ENCODE measurements around the gene VCL. TPM values are rescaled to one million over a fixed set of nuclear protein-coding genes. Genes with fewer than 3 reads are reported as not detected.
A peak's percentile ranks its signal among the peaks of the same experiment; 100 is the strongest.

The VCL gene
- total RNA-seq, 4 donors from 2014 or later, result 96.1 to 133 (median 120) TPM

DNA sequence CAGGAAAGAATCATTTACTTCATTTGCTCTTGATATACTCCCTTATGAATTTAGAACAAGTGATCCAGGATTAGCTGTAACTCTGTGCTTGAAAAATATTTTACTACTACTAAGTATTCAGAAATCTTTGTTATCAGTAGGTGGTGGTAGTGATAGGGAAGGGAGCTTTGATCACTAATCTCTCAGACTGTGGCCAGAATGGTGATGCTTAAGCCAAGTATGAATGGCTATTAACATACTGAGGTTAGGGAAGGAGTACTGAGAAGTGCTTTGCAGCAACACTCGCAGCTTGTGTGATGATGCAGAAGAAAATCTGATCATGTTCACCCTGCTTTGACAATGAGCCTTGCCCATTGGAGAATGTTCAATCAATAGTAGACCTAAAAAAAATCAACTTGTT lies 123.5 kb downstream of the VCL start:
- intact Hi-C loops (cut with DNase I; ENCODE audit: low total_unique reads), result no loop called here
- TF ChIP-seq, protein P1, sequence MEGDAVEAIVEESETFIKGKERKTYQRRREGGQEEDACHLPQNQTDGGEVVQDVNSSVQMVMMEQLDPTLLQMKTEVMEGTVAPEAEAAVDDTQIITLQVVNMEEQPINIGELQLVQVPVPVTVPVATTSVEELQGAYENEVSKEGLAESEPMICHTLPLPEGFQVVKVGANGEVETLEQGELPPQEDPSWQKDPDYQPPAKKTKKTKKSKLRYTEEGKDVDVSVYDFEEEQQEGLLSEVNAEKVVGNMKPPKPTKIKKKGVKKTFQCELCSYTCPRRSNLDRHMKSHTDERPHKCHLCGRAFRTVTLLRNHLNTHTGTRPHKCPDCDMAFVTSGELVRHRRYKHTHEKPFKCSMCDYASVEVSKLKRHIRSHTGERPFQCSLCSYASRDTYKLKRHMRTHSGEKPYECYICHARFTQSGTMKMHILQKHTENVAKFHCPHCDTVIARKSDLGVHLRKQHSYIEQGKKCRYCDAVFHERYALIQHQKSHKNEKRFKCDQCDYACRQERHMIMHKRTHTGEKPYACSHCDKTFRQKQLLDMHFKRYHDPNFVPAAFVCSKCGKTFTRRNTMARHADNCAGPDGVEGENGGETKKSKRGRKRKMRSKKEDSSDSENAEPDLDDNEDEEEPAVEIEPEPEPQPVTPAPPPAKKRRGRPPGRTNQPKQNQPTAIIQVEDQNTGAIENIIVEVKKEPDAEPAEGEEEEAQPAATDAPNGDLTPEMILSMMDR (IDR thresholded peaks at IDR 0.05), result no peak
- no peak for TF ChIP-seq POLR2AphosphoS5 (IDR thresholded peaks at IDR 0.05)
- no peak for TF ChIP-seq POLR2A (IDR thresholded peaks at IDR 0.05)
- TF ChIP-seq EP300 (IDR thresholded peaks at IDR 0.05; ENCODE audit: low read depth), result no peak
- WGBS, 2 donors (ENCODE audit: low coverage in 1 of 2), result 83 to 86% methylated on average over 1 of the region's 1 CpG
- Histone ChIP-seq H3K9me3 (no peaks in the 10 kb centered on the region), H3K4me1 (peaks cover 0 to 11% (median 1%) of the 10 kb centered on the region in 4 donors), H3K27ac (no peak overlapping the region), H3K4me3 (no peak overlapping the region), H3K27me3 (no peaks in the 10 kb centered on the region), H3K36me3 (peaks cover 0 to 71% (median 21%) of the 10 kb centered on the region in 4 donors)
- in situ Hi-C loops (cut with MboI; ENCODE audit: low pct_ligation_motif_present in 1 of 4, low pct_unique_long_range_greater_than_20kb in 1 of 4, low sequenced_read_pairs in 3 of 4), result no loop called here
- DNase-seq, result no peak

DNA sequence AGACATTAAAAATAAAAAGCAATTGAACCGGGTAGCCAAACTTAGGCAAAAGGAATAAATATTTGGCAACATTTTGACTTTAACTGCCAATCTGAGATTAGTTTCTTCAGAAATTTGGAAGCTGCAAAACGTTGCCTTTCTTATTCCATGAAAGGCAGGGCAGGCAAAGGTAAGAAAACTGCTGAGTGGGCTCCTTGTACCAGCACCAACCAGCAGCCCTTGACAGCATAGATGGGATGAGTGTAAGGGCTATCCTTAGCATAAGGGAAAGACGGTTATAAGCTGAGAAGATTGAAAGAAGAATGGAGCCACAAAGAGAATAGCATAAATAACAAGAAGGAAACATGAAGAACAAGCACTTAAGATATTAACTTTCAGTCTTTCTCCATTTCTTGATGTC lies 124.1 kb downstream of the VCL start:
- Histone ChIP-seq H3K9me3 (no peaks in the 10 kb centered on the region), H3K4me3 (no peak overlapping the region), H3K36me3 (peaks cover 0 to 70% (median 19%) of the 10 kb centered on the region in 4 donors), H3K27ac (no peak overlapping the region), H3K4me1 (peaks cover 0 to 11% (median 1%) of the 10 kb centered on the region in 4 donors), H3K27me3 (no peaks in the 10 kb centered on the region)
- TF ChIP-seq POLR2AphosphoS5 (IDR thresholded peaks at IDR 0.05) (no peak), EP300 (IDR thresholded peaks at IDR 0.05; ENCODE audit: low read depth) (no peak), POLR2A (IDR thresholded peaks at IDR 0.05) (no peak)
- TF ChIP-seq, protein P1 (IDR thresholded peaks at IDR 0.05), result no peak
- 51 to 77% methylated on average over 3 of the region's 3 CpGs for WGBS, 2 donors (ENCODE audit: low coverage in 1 of 2)
- intact Hi-C loops (cut with DNase I; ENCODE audit: low total_unique reads) (no loop called here), in situ Hi-C loops (cut with MboI; ENCODE audit: low pct_ligation_motif_present in 1 of 4, low pct_unique_long_range_greater_than_20kb in 1 of 4, low sequenced_read_pairs in 3 of 4) (no loop called here)
- DNase-seq, result no peak

DNA sequence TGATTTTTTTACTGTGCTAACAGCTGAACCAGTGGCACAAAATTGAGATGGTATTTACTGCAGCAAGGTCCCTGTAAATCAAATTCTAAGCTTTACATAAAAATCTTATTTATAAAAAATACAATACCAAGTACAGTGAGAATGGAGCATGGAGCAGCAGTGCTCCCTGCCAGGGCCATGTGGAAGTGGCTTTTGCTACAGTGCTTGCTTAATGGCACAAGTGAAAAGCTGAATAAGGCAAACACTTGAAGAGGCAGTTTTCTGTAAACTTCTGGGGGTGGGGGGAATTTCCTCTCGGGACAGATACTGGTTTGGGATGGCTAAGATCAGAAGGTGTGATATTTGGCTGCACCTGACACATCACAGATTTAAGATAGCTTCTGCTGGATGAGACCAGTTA lies 125.2 kb downstream of the VCL start:
- intact Hi-C loops (cut with DNase I; ENCODE audit: low total_unique reads) (no loop called here), in situ Hi-C loops (cut with MboI; ENCODE audit: low pct_ligation_motif_present in 1 of 4, low pct_unique_long_range_greater_than_20kb in 1 of 4, low sequenced_read_pairs in 3 of 4) (no loop called here)
- Histone ChIP-seq H3K9me3 (no peaks in the 10 kb centered on the region), H3K36me3 (peaks cover 0 to 71% (median 22%) of the 10 kb centered on the region in 4 donors), H3K27ac (peak overlapping the region in 1 of 4 donors; percentile 6), H3K4me1 (peaks cover 0 to 11% (median 1%) of the 10 kb centered on the region in 4 donors), H3K4me3 (no peak overlapping the region), H3K27me3 (no peaks in the 10 kb centered on the region)
- WGBS, 2 donors (ENCODE audit: low coverage in 1 of 2), result 0% methylated on average over 1 of the region's 1 CpG; no CpG with 5 or more reads in 1 of the 2 donors
- no peak for DNase-seq
- TF ChIP-seq EP300 (IDR thresholded peaks at IDR 0.05; ENCODE audit: low read depth), result no peak
- no peak for TF ChIP-seq POLR2AphosphoS5 (IDR thresholded peaks at IDR 0.05)
- TF ChIP-seq POLR2A (IDR thresholded peaks at IDR 0.05), result no peak

DNA sequence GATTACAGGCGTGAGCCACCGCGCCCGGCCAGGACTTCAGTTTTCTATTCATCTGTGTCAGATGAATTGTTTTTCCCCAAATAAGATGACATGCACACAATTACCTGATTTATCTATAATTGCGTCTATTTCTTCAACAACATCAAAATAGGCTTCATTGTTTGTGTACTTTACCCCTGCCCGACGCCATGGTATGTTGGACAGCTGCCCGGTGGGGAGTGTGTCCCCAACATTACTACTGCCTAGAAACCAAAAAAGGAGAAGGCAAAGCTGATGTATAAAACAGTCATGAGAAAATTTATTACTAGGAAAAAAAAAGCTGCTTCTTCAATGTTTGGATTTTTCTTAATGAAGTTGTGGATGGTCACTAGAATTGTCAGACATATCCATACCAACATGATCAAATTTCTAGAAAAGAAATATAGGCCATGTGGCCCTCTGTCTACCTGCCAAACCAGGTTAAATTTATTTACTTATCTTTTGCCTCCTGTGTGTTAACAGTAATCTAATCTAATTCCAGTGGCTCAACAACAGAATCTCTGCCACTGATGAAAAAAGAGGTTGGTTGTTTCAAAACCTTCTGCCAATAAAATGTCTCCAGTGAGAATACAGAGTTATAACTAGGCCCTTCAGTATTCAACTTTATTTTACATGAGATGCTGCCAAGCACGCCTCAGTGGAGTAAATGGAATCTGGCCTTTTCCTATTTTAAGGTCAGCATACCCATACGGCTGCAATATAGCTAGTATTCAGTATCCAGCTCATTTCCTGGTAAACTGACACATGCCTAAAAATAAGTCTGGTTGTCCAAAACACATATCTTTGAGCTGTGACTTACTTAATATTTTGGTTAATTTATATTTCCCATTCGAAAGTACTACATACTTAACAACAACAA lies 136.3 kb downstream of the VCL start:
- no peak for DNase-seq
- intact Hi-C loops (cut with DNase I; ENCODE audit: low total_unique reads), result no loop called here
- Histone ChIP-seq H3K9me3 (no peaks in the 10 kb centered on the region), H3K27me3 (no peaks in the 10 kb centered on the region), H3K36me3 (peaks cover 0 to 84% (median 43%) of the 10 kb centered on the region in 4 donors), H3K4me1 (no peaks in the 10 kb centered on the region), H3K27ac (no peak overlapping the region), H3K4me3 (no peak overlapping the region)
- TF ChIP-seq POLR2AphosphoS5 (IDR thresholded peaks at IDR 0.05), result no peak
- TF ChIP-seq POLR2A (IDR thresholded peaks at IDR 0.05), result no peak
- TF ChIP-seq EP300 (IDR thresholded peaks at IDR 0.05; ENCODE audit: low read depth), result no peak
- TF ChIP-seq, protein P1 (IDR thresholded peaks at IDR 0.05), result no peak
- WGBS, 2 donors (ENCODE audit: low coverage in 1 of 2), result 72 to 84% methylated on average over 10 to 11 of the region's 11 CpGs
- in situ Hi-C loops (cut with MboI; ENCODE audit: low pct_ligation_motif_present in 1 of 4, low pct_unique_long_range_greater_than_20kb in 1 of 4, low sequenced_read_pairs in 3 of 4), result no loop called here

Measured in transverse colon (tissue), 4 donors.